Activated naive CD4-positive, alpha-beta T cell treated with anti-CD3 and anti-CD28 coated beads, Interleukin-2, amount 10 ng/mL, durations not matched to agents 7 days and 5 days (primary cell): ENCODE data around the gene ZNF839.
"Not testable (repeated sequence)": the region's sequence is repeated elsewhere in the genome, so short reads cannot be mapped to it uniquely, and the experiment has no call there.

Source experiments
- CTCF ChIA-PET: fragments of 350-600 bp; sonication (Branson Sonifier 250); formaldehyde crosslinking; loops from one replicate; lab custom pipeline; 2021; ENCODE audit warnings: antibody characterized with exemption; lab: Charles Lee
- DNase-seq: peaks from one replicate; pipeline ENCODE4 v3.0.0-alpha.2; 2020
- H3K27ac Mint-ChIP-seq: one replicate; pipeline ENCODE4 v1.8.0; 2021; ENCODE audit warnings: mild to moderate bottlenecking, moderate library complexity, mixed read lengths
- H3K27me3 Mint-ChIP-seq: one replicate; pipeline ENCODE4 v1.8.0; 2021; ENCODE audit warnings: mild to moderate bottlenecking, mixed read lengths
- H3K36me3 Mint-ChIP-seq: one replicate; pipeline ENCODE4 v1.8.0; 2021; ENCODE audit warnings: mixed read lengths
- H3K4me1 Mint-ChIP-seq: one replicate; pipeline ENCODE4 v1.8.0; 2021; ENCODE audit warnings: mixed read lengths
- H3K4me3 Mint-ChIP-seq: one replicate; pipeline ENCODE4 v1.8.0; 2021; ENCODE audit warnings: mild to moderate bottlenecking, moderate library complexity, mixed read lengths
- H3K9me3 Mint-ChIP-seq: one replicate; pipeline ENCODE4 v1.8.0; 2021; ENCODE audit warnings: mixed read lengths

The ZNF839 gene

GRCh38 chr14:102320033-102320660 lies 601 bp downstream of the ZNF839 start:
- H3K9me3 Mint-ChIP-seq, result no peaks in the 10 kb centered on the region
- peaks cover 66% of the 10 kb centered on the region for H3K4me1 Mint-ChIP-seq
- H3K4me3 Mint-ChIP-seq, result peak overlapping the region; percentile 88
- H3K36me3 Mint-ChIP-seq, result peaks cover 4% of the 10 kb centered on the region
- peak; percentile 51 for DNase-seq
- peaks cover 9% of the 10 kb centered on the region for H3K27me3 Mint-ChIP-seq
- CTCF ChIA-PET, result interaction anchor here (1.2 to 4.7 kb wide), 3 partner anchors 56 to 198 kb away, joined by 3 to 24 read pairs (median 3); no protein-coding TSS in a partner anchor
- peak overlapping the region; percentile 92 for H3K27ac Mint-ChIP-seq

DNA sequence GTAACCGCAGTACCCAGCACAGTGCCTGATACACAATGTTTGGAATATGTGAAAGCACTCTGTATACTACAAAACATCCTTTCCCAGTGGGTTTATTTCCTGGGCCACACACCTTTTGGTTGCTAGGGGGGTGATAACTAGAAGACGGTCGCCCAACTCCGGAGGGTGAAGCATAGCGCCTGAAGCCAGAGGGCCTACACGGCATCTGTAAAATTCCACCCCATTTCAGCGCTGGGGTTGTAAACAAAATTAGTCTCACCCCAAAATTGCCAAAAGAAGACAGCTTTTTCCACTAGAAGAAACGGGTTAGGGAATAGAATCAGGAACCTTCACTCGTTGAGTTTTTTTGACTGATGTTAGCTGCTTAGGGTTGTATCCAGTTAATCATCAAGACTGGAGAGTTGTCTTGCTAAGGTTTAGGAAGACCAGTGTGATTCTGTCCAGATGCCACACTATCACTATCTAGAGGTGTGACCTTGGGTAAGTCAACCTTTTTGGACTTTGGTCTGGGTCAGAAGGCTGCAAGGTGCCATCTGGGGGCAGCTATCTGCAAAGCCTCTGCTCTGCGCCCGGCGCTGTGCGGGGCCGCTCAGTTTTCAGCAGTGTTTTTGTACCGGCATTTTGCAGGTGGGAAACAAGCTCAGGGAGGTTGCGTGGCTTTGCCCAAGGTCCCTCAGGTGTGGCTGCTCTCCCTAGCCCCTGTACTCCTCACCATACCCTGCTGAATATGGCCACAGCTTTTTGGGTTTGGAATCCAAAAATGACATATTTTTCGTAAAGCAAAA lies 1.3 kb downstream of the ZNF839 start:
- peak overlapping the region; percentile 88 for H3K4me3 Mint-ChIP-seq
- no peaks in the 10 kb centered on the region for H3K9me3 Mint-ChIP-seq
- peaks cover 62% of the 10 kb centered on the region for H3K4me1 Mint-ChIP-seq

GRCh38 chr14:102321456-102322422 lies 2.2 kb downstream of the ZNF839 start:
- DNase-seq, result no peak
- Mint-ChIP-seq H3K4me3 (peak overlapping the region; percentile 88), H3K27me3 (peaks cover 8% of the 10 kb centered on the region), H3K9me3 (no peaks in the 10 kb centered on the region), H3K36me3 (peaks cover 7% of the 10 kb centered on the region), H3K27ac (no peak overlapping the region), H3K4me1 (peaks cover 54% of the 10 kb centered on the region)
- CTCF ChIA-PET, result interaction anchor here (1.0 to 1.9 kb wide), 3 partner anchors 8 to 117 kb away, joined by 3 to 4 read pairs (median 3); no protein-coding TSS in a partner anchor

More for the DNA sequence above, 1.3 kb downstream of the ZNF839 start:
- Mint-ChIP-seq H3K27me3 (peaks cover 9% of the 10 kb centered on the region), H3K27ac (peak overlapping the region; percentile 92), H3K36me3 (peaks cover 4% of the 10 kb centered on the region)
- CTCF ChIA-PET, result interaction anchor here (1.0 to 4.7 kb wide), 5 partner anchors 7 to 198 kb away, joined by 3 to 24 read pairs (median 3); no protein-coding TSS in a partner anchor
- DNase-seq, result no peak

DNA sequence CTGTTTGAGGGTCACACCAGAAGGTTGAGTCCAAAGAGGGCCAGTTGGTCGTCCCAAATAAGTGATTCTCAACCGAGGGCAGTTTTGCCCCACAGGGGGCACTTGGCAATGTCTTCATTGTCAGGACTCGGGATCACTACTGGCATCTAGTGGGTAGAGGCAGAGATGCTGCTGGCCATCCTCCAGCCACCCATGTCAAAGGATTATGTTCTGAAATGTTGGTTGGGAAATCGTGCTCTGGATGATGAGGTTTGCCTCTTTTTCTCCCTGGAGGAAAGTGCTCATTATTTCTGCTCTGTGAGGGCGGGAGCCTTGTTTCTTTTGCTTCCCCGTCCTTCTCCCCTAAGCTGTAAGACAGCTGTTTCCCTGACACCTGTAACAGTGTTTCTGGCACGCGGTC lies 3.6 kb downstream of the ZNF839 start:
- H3K36me3 Mint-ChIP-seq, result peaks cover 7% of the 10 kb centered on the region
- peak overlapping the region; percentile 52 for H3K27ac Mint-ChIP-seq
- peaks cover 41% of the 10 kb centered on the region for H3K4me1 Mint-ChIP-seq
- DNase-seq, result peak; percentile 44
- H3K9me3 Mint-ChIP-seq, result no peaks in the 10 kb centered on the region
- no peak overlapping the region for H3K4me3 Mint-ChIP-seq
- CTCF ChIA-PET, result interaction anchor here (1.9 kb wide), 1 partner anchor 9 kb away, joined by 4 read pairs; no protein-coding TSS in a partner anchor
- H3K27me3 Mint-ChIP-seq, result no peaks in the 10 kb centered on the region

- Mint-ChIP-seq H3K4me3 (no peak overlapping the region), H3K27me3 (no peaks in the 10 kb centered on the region), H3K4me1 (peaks cover 19% of the 10 kb centered on the region), H3K36me3 (peaks cover 6% of the 10 kb centered on the region), H3K9me3 (no peaks in the 10 kb centered on the region), H3K27ac (no peak overlapping the region)
- no peak for DNase-seq
- CTCF ChIA-PET, result interaction anchor here (0.7 kb wide), 1 partner anchor 362 kb away, joined by 3 read pairs; no protein-coding TSS in a partner anchor
Observed at GRCh38 chr14:102325791-102326345, 6.3 kb downstream of the ZNF839 start.

GRCh38 chr14:102326583-102326982 lies 7.0 kb downstream of the ZNF839 start:
- Mint-ChIP-seq H3K9me3 (no peaks in the 10 kb centered on the region), H3K4me1 (peaks cover 12% of the 10 kb centered on the region), H3K36me3 (peaks cover 7% of the 10 kb centered on the region), H3K4me3 (no peak overlapping the region), H3K27ac (no peak overlapping the region), H3K27me3 (no peaks in the 10 kb centered on the region)
- CTCF ChIA-PET, result no interaction called here
- no peak for DNase-seq

- peaks cover 20% of the 10 kb centered on the region for H3K36me3 Mint-ChIP-seq
- H3K4me1 Mint-ChIP-seq, H3K27ac Mint-ChIP-seq, H3K9me3 Mint-ChIP-seq, CTCF ChIA-PET, H3K4me3 Mint-ChIP-seq, DNase-seq, H3K27me3 Mint-ChIP-seq: not testable (repeated sequence)
Observed at GRCh38 chr14:102329381-102329780, 9.8 kb downstream of the ZNF839 start.

DNA sequence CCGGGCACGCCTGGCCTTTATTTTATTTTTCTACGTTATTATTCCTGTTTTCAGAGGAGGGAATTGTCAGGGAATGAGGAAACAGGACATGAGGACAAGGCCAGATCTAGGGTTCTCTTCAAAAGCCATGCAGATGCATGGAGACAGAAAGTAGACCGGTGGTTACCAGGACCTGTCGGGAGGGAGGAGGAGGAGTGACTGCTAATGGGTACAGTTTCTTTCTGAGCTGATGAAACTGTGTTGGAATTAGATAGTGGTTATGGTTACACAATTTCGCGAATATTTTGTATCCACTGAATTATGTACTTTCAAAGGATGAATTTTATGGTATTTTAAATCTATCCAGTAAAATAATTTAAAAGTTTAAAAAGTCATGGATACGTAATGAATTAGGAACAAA lies 11.3 kb downstream of the ZNF839 start:
- peaks cover 14% of the 10 kb centered on the region for H3K4me1 Mint-ChIP-seq
- DNase-seq, result no peak
- H3K36me3 Mint-ChIP-seq, result peaks cover 25% of the 10 kb centered on the region
- H3K4me3 Mint-ChIP-seq, result no peak overlapping the region
- CTCF ChIA-PET, result no interaction called here
- H3K9me3 Mint-ChIP-seq, result no peaks in the 10 kb centered on the region
- no peaks in the 10 kb centered on the region for H3K27me3 Mint-ChIP-seq
- H3K27ac Mint-ChIP-seq, result no peak overlapping the region

DNA sequence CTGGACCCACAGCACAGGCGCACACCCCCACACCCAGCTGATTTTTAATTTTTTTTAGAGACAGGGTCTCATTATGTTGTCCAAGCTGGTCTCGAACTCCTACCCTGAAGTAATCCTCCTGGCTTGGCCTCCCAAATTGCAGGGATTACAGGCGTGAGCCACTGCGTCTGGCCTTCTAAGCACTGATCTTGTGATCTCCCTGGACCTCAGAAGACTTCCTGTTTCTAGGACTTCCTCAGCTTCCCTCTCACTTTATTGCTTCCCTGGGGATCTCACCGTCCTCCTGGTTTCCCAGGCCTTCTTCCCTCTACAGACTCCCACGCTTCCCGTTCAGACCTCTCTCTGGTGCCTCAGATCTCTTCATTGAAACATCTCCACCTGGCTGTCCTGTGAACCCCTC lies 13.8 kb downstream of the ZNF839 start:
- H3K36me3 Mint-ChIP-seq, result peaks cover 34% of the 10 kb centered on the region

DNA sequence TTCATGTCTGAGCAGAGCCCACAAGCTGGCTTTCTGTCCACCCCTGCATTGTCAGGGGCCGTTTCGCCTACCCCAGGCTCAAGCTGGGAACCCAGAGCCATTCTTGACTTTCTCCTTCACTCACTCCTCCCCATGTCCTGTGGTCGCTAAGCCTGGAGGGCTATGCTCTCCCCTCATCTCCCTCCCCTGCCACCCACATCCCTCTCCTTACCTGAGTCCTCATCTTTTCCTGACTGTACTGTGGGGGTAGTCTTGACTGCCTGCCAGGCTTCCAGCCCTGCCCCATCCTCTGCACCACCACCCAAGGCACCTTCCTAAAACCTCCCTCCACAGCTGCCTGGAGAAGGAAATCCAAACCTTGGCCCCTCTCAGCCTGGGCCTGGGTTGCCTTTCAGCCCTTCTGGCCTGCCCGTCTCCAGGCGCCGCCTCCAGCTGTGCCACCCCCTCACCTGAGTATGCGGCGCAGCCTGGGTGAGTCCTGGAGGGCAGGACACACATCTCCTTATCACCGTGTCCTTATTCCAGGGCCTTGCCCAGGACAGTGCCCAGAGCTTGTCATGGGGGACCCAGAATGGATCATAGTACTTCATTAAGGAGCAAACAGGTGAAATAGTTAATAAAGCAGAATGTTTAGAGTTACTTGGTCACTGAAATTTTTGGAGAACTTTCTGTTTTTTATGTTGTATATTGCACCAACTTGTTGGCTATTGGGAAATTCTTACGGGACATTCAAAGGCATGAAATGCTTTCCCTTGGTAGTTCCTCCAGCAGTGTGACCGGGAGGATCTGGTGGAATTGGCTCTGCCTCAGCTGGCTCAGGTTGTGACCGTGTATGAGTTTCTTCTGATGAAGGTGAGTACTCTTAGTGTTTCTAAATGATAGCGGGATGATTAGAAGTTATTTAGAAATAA lies 14.5 kb downstream of the ZNF839 start:
- H3K9me3 Mint-ChIP-seq, result no peaks in the 10 kb centered on the region
- H3K4me1 Mint-ChIP-seq, result peaks cover 27% of the 10 kb centered on the region
- no peak overlapping the region for H3K4me3 Mint-ChIP-seq

More for the DNA sequence above, 13.8 kb downstream of the ZNF839 start:
- no peak for DNase-seq
- CTCF ChIA-PET, result interaction anchor here (1.1 kb wide), 1 partner anchor 9 kb away, joined by 4 read pairs; no protein-coding TSS in a partner anchor
- Mint-ChIP-seq H3K27ac (no peak overlapping the region), H3K27me3 (no peaks in the 10 kb centered on the region), H3K4me1 (peaks cover 27% of the 10 kb centered on the region), H3K4me3 (no peak overlapping the region), H3K9me3 (no peaks in the 10 kb centered on the region)

DNA sequence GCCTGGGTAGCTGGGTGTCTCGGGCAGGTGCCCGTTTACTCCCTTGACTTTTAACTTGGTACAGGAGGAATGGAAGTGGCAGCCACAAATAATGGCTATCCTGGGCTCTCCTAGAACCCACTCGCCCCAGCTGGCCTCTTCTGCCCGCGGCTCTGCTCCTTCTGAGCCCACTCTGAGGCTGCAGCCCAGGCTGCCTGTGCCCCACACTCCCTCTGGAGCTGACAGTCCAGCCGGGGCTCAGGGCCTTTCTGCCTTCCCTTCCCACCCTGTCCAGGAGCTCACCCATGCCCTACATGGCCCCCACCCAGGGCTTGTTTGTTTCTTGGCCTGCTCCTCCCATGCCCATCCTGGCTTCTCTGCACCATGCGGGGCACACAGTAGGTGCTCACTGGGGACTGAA lies 15.6 kb downstream of the ZNF839 start:
- Mint-ChIP-seq H3K27ac (peak overlapping the region; percentile 78), H3K4me1 (peaks cover 27% of the 10 kb centered on the region), H3K4me3 (no peak overlapping the region), H3K27me3 (no peaks in the 10 kb centered on the region), H3K9me3 (no peaks in the 10 kb centered on the region), H3K36me3 (peaks cover 39% of the 10 kb centered on the region)
- CTCF ChIA-PET, result interaction anchor here (1.2 kb wide), 1 partner anchor 14 kb away, joined by 3 read pairs; no protein-coding TSS in a partner anchor
- DNase-seq, result no peak

More for the DNA sequence above, 14.5 kb downstream of the ZNF839 start:
- DNase-seq, result no peak
- peaks cover 39% of the 10 kb centered on the region for H3K36me3 Mint-ChIP-seq
- H3K27ac Mint-ChIP-seq, result no peak overlapping the region
- no peaks in the 10 kb centered on the region for H3K27me3 Mint-ChIP-seq
- CTCF ChIA-PET, result interaction anchor here (1.2 kb wide), 1 partner anchor 13 kb away, joined by 3 read pairs; no protein-coding TSS in a partner anchor

- no peak for DNase-seq
- H3K27ac Mint-ChIP-seq, result no peak overlapping the region
- no peak overlapping the region for H3K4me3 Mint-ChIP-seq
- CTCF ChIA-PET, result no interaction called here
- no peaks in the 10 kb centered on the region for H3K27me3 Mint-ChIP-seq
- H3K36me3 Mint-ChIP-seq, result peaks cover 44% of the 10 kb centered on the region
- peaks cover 22% of the 10 kb centered on the region for H3K4me1 Mint-ChIP-seq
- H3K9me3 Mint-ChIP-seq, result no peaks in the 10 kb centered on the region
Observed at GRCh38 chr14:102338724-102339123, 19.2 kb downstream of the ZNF839 start.
